Epithelial cell of proximal tubule (primary cell): Measurements from ENCODE around the gene CNGA1. TPM values are rescaled to one million over a fixed set of nuclear protein-coding genes. Genes with fewer than 3 reads are reported as not detected.

Experiments used
- DNase-seq: peaks from one replicate; pipeline ENCODE4 v3.0.0-alpha.2; 2011; ENCODE audit warnings: low read depth
- H3K4me3 ChIP-seq: 2 replicates; pipeline ENCODE4 v1.5.1; 2011; ENCODE audit warnings: low read depth, mild to moderate bottlenecking, low read length
- total RNA-seq: library from RNA; depleted of rRNA; stranded (reverse); fragments of >200 nt; gene quantifications from 2 replicates; pipeline ENCODE4 v1.2.3, GENCODE V29; 2015
- TF ChIP-seq, protein P1 (sequence below): conservative IDR thresholded peaks from 2 replicates; pipeline ENCODE4 v1.5.1; 2012; ENCODE audit warnings: low read depth, mild to moderate bottlenecking, low read length

CNGA1 gene
- total RNA-seq: 0.87 and 2.8 TPM in 2 replicates

DNA sequence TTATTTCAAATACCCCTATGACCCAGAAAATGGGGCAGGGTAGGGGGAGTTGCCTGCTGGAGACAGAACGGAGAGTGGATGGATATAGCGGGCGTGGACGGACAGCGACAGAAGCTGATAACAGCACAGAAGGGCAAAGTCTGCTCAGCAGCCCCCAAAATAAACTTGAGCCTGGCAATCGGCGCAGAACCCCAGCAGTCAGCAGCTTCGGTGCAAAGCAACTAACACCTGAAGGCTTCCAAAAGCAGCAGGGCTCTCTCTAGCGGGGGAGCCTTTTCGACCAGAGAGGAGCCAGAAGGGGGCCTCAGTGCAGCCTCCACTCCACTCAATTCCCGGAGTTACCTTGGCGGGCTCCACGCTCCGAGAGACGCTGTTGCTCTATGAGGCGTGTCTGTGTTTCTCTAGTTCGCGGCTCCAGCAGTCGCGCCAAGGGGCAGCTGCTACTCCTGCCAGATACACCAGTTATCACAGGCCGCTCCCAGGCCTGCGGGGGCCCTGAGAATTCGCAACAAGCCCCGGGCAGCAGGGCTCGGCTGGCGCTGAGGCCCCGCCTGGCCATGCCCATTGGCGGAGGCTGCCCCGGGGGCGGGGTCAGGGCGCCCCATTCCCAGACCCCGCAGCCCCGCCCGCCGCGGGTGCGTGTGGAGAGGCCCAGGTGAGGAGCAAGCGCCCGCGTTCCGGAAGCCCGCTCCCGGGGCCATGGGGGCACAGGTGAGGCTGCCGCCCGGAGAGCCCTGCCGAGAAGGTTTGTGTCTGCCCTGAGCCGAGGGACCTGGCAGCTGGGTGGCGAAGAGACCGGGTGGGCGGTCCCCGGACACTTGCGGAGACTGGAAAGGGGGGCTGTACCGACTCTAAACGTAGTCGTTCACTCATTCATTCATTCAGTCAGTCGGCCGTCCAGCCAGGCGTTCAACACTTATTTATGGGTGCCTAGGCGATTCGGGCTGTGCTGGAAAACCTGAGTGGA lies at the start of gene CNGA1, which contains the start of gene NIPAL1:
Gene CNGA1 (minus strand): TSS at position 541 of the 967 bp plus-strand sequence. CDS start 63,992 bp downstream, outside the sequence.
Gene NIPAL1 (plus strand): TSS at position 632 of the 967 bp plus-strand sequence. CDS start 68 bp downstream, at position 700.
- TF ChIP-seq, protein P1, sequence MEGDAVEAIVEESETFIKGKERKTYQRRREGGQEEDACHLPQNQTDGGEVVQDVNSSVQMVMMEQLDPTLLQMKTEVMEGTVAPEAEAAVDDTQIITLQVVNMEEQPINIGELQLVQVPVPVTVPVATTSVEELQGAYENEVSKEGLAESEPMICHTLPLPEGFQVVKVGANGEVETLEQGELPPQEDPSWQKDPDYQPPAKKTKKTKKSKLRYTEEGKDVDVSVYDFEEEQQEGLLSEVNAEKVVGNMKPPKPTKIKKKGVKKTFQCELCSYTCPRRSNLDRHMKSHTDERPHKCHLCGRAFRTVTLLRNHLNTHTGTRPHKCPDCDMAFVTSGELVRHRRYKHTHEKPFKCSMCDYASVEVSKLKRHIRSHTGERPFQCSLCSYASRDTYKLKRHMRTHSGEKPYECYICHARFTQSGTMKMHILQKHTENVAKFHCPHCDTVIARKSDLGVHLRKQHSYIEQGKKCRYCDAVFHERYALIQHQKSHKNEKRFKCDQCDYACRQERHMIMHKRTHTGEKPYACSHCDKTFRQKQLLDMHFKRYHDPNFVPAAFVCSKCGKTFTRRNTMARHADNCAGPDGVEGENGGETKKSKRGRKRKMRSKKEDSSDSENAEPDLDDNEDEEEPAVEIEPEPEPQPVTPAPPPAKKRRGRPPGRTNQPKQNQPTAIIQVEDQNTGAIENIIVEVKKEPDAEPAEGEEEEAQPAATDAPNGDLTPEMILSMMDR: peak; percentile 57
- peak within 1 kb of the TSS; percentile 85 for H3K4me3 ChIP-seq
- DNase-seq: no peak

DNA sequence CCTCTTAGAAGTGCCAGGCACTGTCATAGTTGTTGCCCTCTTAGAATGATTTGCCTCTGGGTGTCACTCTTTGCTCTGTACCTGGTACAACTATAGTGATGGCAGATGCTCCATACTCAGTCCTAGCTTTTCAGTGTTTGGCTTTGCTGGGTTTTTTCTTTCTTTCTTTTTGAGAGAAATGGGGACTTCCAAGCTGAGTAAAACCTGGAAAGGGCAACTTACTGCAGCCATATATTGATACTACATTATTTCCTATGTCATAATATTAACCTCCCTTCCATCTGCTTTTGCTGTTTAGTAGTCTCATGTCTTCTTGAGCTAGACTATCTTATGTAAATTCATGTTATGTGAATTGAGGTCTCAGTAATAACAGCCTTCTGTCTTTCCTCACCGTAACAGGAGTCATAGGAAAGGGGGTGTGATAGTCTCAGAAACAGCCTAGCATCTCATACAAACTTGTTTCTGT lies 49.1 kb upstream of the CNGA1 start:
- DNase-seq: no peak
- no peak overlapping the region for H3K4me3 ChIP-seq
- TF ChIP-seq, protein P1: no peak

DNA sequence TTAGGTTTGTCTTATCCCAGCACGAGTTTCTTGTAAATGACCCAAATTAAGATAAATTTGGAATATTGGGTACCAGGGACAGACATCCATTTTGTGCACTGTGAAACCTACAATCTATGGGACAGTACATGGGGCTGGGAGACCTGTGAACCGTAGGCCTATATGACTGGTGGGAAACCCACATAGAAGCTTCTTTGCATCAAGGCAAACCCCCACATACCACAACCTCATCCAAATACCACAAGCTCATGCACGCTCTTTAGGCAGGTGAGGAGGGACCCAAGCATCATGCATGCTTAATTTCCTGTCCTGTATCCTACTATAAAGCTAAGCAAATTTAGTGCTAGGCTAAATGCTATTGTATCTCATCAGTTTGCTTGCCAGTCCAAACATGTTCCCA lies 47.9 kb upstream of the CNGA1 start:
- TF ChIP-seq, protein P1: no peak
- no peak for DNase-seq
- no peak overlapping the region for H3K4me3 ChIP-seq

DNA sequence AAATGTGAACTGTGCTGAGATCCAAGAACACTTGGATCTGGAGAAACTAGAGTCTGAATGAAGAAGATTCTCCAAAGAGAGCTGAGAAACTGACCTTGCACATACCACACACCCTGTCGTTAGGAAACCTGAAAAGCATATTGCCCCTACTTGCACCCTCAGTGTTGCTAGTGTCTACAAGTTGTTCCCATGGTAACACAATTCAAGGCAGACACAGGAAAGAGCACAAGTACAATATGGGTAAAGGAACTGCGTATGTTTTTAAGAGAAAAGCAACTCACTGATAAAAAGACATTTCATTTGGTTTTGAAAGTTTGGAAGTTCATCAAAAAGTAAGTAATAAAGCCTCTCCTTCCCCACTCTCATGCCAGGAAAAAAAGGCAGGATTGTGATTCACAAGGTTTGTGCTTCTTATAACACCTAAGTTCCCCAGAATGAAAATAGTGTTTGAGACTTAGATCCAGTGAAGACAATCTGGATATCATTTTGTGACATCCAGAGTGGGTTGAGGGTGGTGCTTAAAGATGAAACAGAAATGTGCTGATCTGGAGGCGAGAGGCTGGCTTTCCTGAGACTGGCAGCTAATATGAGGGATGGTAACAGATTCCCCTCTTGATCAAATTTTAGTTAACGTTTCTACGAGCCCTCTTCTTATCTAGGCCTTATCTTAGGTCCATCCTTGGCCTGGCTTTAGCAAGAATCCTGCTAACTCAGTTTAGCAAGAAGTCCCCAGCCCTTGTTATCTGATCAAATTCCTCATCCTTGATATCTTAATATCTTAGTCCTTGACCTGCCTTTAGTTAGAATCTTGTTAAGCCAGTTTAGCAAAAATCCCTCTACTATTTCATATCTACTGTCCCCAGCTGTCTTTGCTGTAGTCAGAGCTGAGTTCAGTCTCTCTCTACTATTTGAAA lies 42.4 kb upstream of the CNGA1 start:
- no peak for DNase-seq
- no peak overlapping the region for H3K4me3 ChIP-seq
- TF ChIP-seq, protein P1: no peak

DNA sequence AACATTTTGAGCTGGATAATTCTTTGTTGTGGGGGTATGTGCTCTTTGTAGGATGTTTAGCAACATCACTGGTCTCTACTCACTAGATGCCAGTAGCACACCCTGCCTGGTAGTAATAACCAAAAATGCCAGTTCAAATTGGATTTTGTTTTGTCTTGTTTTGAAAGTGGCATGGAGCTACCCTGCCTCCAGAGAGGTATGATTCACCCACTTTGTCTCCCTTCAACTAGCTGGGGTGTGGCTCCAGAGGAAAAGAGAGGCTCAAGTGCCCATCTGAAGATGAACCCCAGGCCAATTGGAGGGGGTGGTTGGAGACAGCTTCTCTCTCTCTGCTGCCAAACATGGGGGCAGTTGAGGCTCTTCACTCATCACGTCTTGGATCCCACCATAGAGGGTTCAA lies 34.6 kb upstream of the CNGA1 start:
- DNase-seq: no peak
- TF ChIP-seq, protein P1: no peak
- H3K4me3 ChIP-seq: no peak overlapping the region

DNA sequence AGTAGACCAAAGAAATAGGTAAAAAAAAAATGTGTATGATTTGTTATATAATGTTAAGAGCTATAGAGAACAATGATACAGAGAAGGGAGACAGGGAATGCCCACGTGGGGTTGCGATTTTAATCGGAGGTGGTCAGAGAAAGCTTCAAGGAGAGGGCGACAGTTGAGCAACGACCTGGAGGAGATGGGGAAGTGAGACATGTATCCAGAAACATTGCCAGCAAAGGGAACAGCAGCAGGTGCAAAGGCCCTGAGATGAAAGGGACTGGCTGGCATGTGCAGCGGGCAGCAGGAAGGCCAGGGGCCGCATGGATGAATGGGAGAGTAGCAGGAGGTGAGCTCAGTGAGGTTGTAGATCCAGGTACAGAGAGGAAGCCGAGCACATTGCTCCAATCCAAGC lies 33.0 kb upstream of the CNGA1 start:
- DNase-seq: no peak
- H3K4me3 ChIP-seq: no peak overlapping the region
- TF ChIP-seq, protein P1: no peak
